GM23338 (cell line): ENCODE results near the gene VCL.

Experiments used
- CTCF ChIP-seq, 2 experiments: fragments of 200-600 bp in 1 of 2; sonication (generic) in 1 of 2; conservative IDR thresholded peaks; 2 replicates each; pipeline versions ENCODE4 v1.5.1 to v1.6.1; 2016 to 2017; ENCODE audit warnings: antibody characterized with exemption in 2 of 2, low read depth in 2 of 2, mild to moderate bottlenecking in 2 of 2, moderate library complexity in 1 of 2
- EZH2phosphoT487 ChIP-seq: fragments of 200-600 bp; sonication (generic); IDR thresholded peaks from one replicate; pipeline ENCODE4 v1.8.1; 2018; ENCODE audit warnings: antibody characterized with exemption; ENCODE audit not compliant: unreplicated experiment

- TF ChIP-seq EZH2phosphoT487 (no peak), CTCF (conservative IDR thresholded peaks at IDR 0.05; ENCODE audit: low read depth in 2 of 2) (no peak)
These were observed 78.0 kb downstream of the VCL start for GRCh38 chr10:74075906-74076305.
